ENCODE measurements around the gene EMP1. TPM values are rescaled to one million over a fixed set of nuclear protein-coding genes. Genes with fewer than 3 reads are reported as not detected.

Gene EMP1
- total and polyA plus RNA-seq, 3 experiments from 2014 or later: 0.35 to 12.9 (median 9.6) TPM

- Mint-ChIP-seq H3K27ac (no peak overlapping the region), H3K4me1 (peaks cover 7 to 18% (median 17%) of the 10 kb centered on the region in 3 donors), H3K27me3 (peaks cover 6 to 8% of the 10 kb centered on the region in 2 donors), H3K9me3 (no peaks in the 10 kb centered on the region), H3K4me3 (no peak overlapping the region), H3K36me3 (no peaks in the 10 kb centered on the region)
- ChIA-PET POLR2A (no interaction called here), CTCF (interaction anchor here (1.0 to 9.8 kb wide), 8 partner anchors 15 to 372 kb away, joined by 3 to 88 read pairs (median 8); partner anchors contain the start of genes EMP1 and GSG1)
- peaks cover 4% of the 10 kb centered on the region for H3K4me1 ChIP-seq (ENCODE audit: insufficient read depth, low read length)
- no peaks in the 10 kb centered on the region for H3K9me3 ChIP-seq (ENCODE audit: low read length)
- no peak for DNase-seq
- no peaks in the 10 kb centered on the region for H3K36me3 ChIP-seq (ENCODE audit: insufficient read depth, low read length)
- no peaks in the 10 kb centered on the region for H3K27me3 ChIP-seq (ENCODE audit: insufficient read depth, low read length, poor library complexity, severe bottlenecking)
- no peak overlapping the region for H3K27ac ChIP-seq (ENCODE audit: low read depth, low read length)
- H3K4me3 ChIP-seq (ENCODE audit: low read length): no peak overlapping the region
Observed at GRCh38 chr12:13210236-13211190, 14.0 kb downstream of the EMP1 start.

GRCh38 chr12:13211191-13211858 lies 14.8 kb downstream of the EMP1 start:
- peak overlapping the region in 4 of 7 donors; percentile 6 to 63 (median 16) for H3K4me3 Mint-ChIP-seq
- Histone ChIP-seq H3K27ac (ENCODE audit: low read depth, low read length) (no peak overlapping the region), H3K9me3 (ENCODE audit: low read length) (no peaks in the 10 kb centered on the region), H3K4me1 (ENCODE audit: insufficient read depth, low read length) (peaks cover 4% of the 10 kb centered on the region), H3K27me3 (ENCODE audit: insufficient read depth, low read length, poor library complexity, severe bottlenecking) (no peaks in the 10 kb centered on the region), H3K36me3 (ENCODE audit: insufficient read depth, low read length) (no peaks in the 10 kb centered on the region), H3K4me3 (ENCODE audit: low read length) (no peak overlapping the region)
- H3K27ac Mint-ChIP-seq: peak overlapping the region in 5 of 8 donors; percentile 2 to 69 (median 24)
- CTCF ChIA-PET: interaction anchor here (0.7 to 9.8 kb wide), 30 partner anchors 9 to 423 kb away, joined by 3 to 88 read pairs (median 5); partner anchors contain the start of genes EMP1, FAM234B and GSG1
- POLR2A ChIA-PET: interaction anchor here (0.7 to 1.0 kb wide), 2 partner anchors 108 to 124 kb away, joined by 3 read pairs; no protein-coding TSS in a partner anchor
- H3K36me3 Mint-ChIP-seq: no peaks in the 10 kb centered on the region
- peaks cover 5 to 8% of the 10 kb centered on the region in 2 donors for H3K27me3 Mint-ChIP-seq
- H3K4me1 Mint-ChIP-seq: peaks cover 6 to 10% (median 9%) of the 10 kb centered on the region in 3 donors
- DNase-seq: no peak
- H3K9me3 Mint-ChIP-seq: no peaks in the 10 kb centered on the region

GRCh38 chr12:13211859-13212664 lies 15.5 kb downstream of the EMP1 start:
- peaks cover 3 to 7% (median 6%) of the 10 kb centered on the region in 3 donors for H3K4me1 Mint-ChIP-seq

GRCh38 chr12:13215056-13215455 lies 18.5 kb downstream of the EMP1 start:
- no peaks in the 10 kb centered on the region for H3K27me3 ChIP-seq (ENCODE audit: insufficient read depth, low read length, poor library complexity, severe bottlenecking)
- H3K36me3 ChIP-seq (ENCODE audit: insufficient read depth, low read length): no peaks in the 10 kb centered on the region
- peaks cover 4% of the 10 kb centered on the region for H3K4me1 ChIP-seq (ENCODE audit: insufficient read depth, low read length)
- POLR2A ChIA-PET: no interaction called here
- CTCF ChIA-PET: interaction anchor here (6.9 kb wide), 1 partner anchor 113 kb away, joined by 75 read pairs; the partner anchor contains the start of gene GSG1
- peaks cover 3 to 7% (median 6%) of the 10 kb centered on the region in 3 donors for H3K4me1 Mint-ChIP-seq
- no peak overlapping the region for H3K4me3 Mint-ChIP-seq
- no peak overlapping the region for H3K27ac ChIP-seq (ENCODE audit: low read depth, low read length)
- no peaks in the 10 kb centered on the region for H3K9me3 Mint-ChIP-seq
- no peak for DNase-seq
- H3K27ac Mint-ChIP-seq: no peak overlapping the region
- no peaks in the 10 kb centered on the region for H3K9me3 ChIP-seq (ENCODE audit: low read length)
- no peak overlapping the region for H3K4me3 ChIP-seq (ENCODE audit: low read length)
- no peaks in the 10 kb centered on the region for H3K27me3 Mint-ChIP-seq
- no peaks in the 10 kb centered on the region for H3K36me3 Mint-ChIP-seq

More at GRCh38 chr12:13211859-13212664, 15.5 kb downstream of the EMP1 start:
- Mint-ChIP-seq H3K27me3 (peaks cover 4 to 8% of the 10 kb centered on the region in 2 donors), H3K9me3 (no peaks in the 10 kb centered on the region), H3K4me3 (peak overlapping the region in 4 of 7 donors; percentile 6 to 63 (median 16)), H3K36me3 (no peaks in the 10 kb centered on the region), H3K27ac (peak overlapping the region in 4 of 8 donors; percentile 2 to 69 (median 20))
- DNase-seq: peak; percentile 50 to 78 (median 64)
- no peak overlapping the region for H3K4me3 ChIP-seq (ENCODE audit: low read length)
- peaks cover 4% of the 10 kb centered on the region for H3K4me1 ChIP-seq (ENCODE audit: insufficient read depth, low read length)
- ChIA-PET POLR2A (interaction anchor here (0.7 to 1.0 kb wide), 2 partner anchors 109 to 124 kb away, joined by 3 read pairs; no protein-coding TSS in a partner anchor), CTCF (interaction anchor here (0.7 to 9.8 kb wide), 37 partner anchors 9 to 425 kb away, joined by 3 to 88 read pairs (median 4); partner anchors contain the start of genes EMP1, FAM234B and GSG1)
- no peaks in the 10 kb centered on the region for H3K9me3 ChIP-seq (ENCODE audit: low read length)
- H3K27ac ChIP-seq (ENCODE audit: low read depth, low read length): no peak overlapping the region
- no peaks in the 10 kb centered on the region for H3K36me3 ChIP-seq (ENCODE audit: insufficient read depth, low read length)
- no peaks in the 10 kb centered on the region for H3K27me3 ChIP-seq (ENCODE audit: insufficient read depth, low read length, poor library complexity, severe bottlenecking)

GRCh38 chr12:13218641-13219040 lies 22.1 kb downstream of the EMP1 start:
- Mint-ChIP-seq H3K4me3 (no peak overlapping the region), H3K36me3 (no peaks in the 10 kb centered on the region), H3K4me1 (no peaks in the 10 kb centered on the region), H3K27ac (no peak overlapping the region), H3K9me3 (no peaks in the 10 kb centered on the region), H3K27me3 (peaks cover 0 to 6% of the 10 kb centered on the region in 2 donors)
- no peaks in the 10 kb centered on the region for H3K36me3 ChIP-seq (ENCODE audit: insufficient read depth, low read length)
- no peak overlapping the region for H3K27ac ChIP-seq (ENCODE audit: low read depth, low read length)
- H3K9me3 ChIP-seq (ENCODE audit: low read length): no peaks in the 10 kb centered on the region
- no peak for DNase-seq
- H3K4me3 ChIP-seq (ENCODE audit: low read length): no peak overlapping the region
- ChIA-PET POLR2A (no interaction called here), CTCF (interaction anchor here (1.3 to 1.6 kb wide), 2 partner anchors 37 to 302 kb away, joined by 3 to 7 read pairs; no protein-coding TSS in a partner anchor)
- no peaks in the 10 kb centered on the region for H3K4me1 ChIP-seq (ENCODE audit: insufficient read depth, low read length)
- H3K27me3 ChIP-seq (ENCODE audit: insufficient read depth, low read length, poor library complexity, severe bottlenecking): no peaks in the 10 kb centered on the region

- H3K36me3 Mint-ChIP-seq: no peaks in the 10 kb centered on the region
- Histone ChIP-seq H3K27me3 (ENCODE audit: insufficient read depth, low read length, poor library complexity, severe bottlenecking) (no peaks in the 10 kb centered on the region), H3K27ac (ENCODE audit: low read depth, low read length) (no peak overlapping the region), H3K9me3 (ENCODE audit: low read length) (no peaks in the 10 kb centered on the region), H3K36me3 (ENCODE audit: insufficient read depth, low read length) (no peaks in the 10 kb centered on the region), H3K4me1 (ENCODE audit: insufficient read depth, low read length) (no peaks in the 10 kb centered on the region), H3K4me3 (ENCODE audit: low read length) (no peak overlapping the region)
- H3K27me3 Mint-ChIP-seq: peaks cover 0 to 6% of the 10 kb centered on the region in 2 donors
- ChIA-PET CTCF (interaction anchor here (1.0 to 1.6 kb wide), 3 partner anchors 37 to 303 kb away, joined by 3 to 7 read pairs (median 3); no protein-coding TSS in a partner anchor), POLR2A (no interaction called here)
- H3K4me3 Mint-ChIP-seq: no peak overlapping the region
- H3K4me1 Mint-ChIP-seq: no peaks in the 10 kb centered on the region
- no peaks in the 10 kb centered on the region for H3K9me3 Mint-ChIP-seq
- no peak overlapping the region for H3K27ac Mint-ChIP-seq
- no peak for DNase-seq
Observed at GRCh38 chr12:13219320-13219719, 22.8 kb downstream of the EMP1 start.

- Mint-ChIP-seq H3K4me3 (no peak overlapping the region), H3K9me3 (no peaks in the 10 kb centered on the region), H3K36me3 (no peaks in the 10 kb centered on the region), H3K27me3 (peaks cover 0 to 14% of the 10 kb centered on the region in 2 donors), H3K27ac (no peak overlapping the region), H3K4me1 (no peaks in the 10 kb centered on the region)
- DNase-seq: no peak
- ChIA-PET POLR2A (no interaction called here), CTCF (interaction anchor here (2.2 kb wide), 1 partner anchor 9 kb away, joined by 6 read pairs; no protein-coding TSS in a partner anchor)
- Histone ChIP-seq H3K4me1 (ENCODE audit: insufficient read depth, low read length) (no peaks in the 10 kb centered on the region), H3K9me3 (ENCODE audit: low read length) (no peaks in the 10 kb centered on the region), H3K27me3 (ENCODE audit: insufficient read depth, low read length, poor library complexity, severe bottlenecking) (no peaks in the 10 kb centered on the region), H3K27ac (ENCODE audit: low read depth, low read length) (no peak overlapping the region), H3K4me3 (ENCODE audit: low read length) (no peak overlapping the region), H3K36me3 (ENCODE audit: insufficient read depth, low read length) (no peaks in the 10 kb centered on the region)
Observed at GRCh38 chr12:13220838-13221237, 24.3 kb downstream of the EMP1 start.

Data from CD8-positive, alpha-beta memory T cell (primary cell).